Psoas muscle (tissue), 8 donors: ENCODE measurements around the gene CLCF1. TPM values are rescaled to one million over a fixed set of nuclear protein-coding genes. Genes with fewer than 3 reads are reported as not detected.

Experiments used
- ATAC-seq, 4 donors: fragments of 200-7000 bp; cut with Tn5 transposase; one replicate each; pipeline ENCODE4 v1.9.1; 2020; ENCODE audit warnings: moderate library complexity in 3 of 4, mild to moderate bottlenecking in 2 of 4
- DNase-seq, 2 donors: peaks; one replicate each; pipeline ENCODE4 v3.0.0-alpha.2; 2020
- H3K27ac ChIP-seq: fragments of 200-600 bp; one replicate; pipeline ENCODE4 v1.8.0; 2022
- H3K27me3 ChIP-seq, 3 donors: fragments of 200-600 bp in 1 of 3; one replicate each; pipeline versions ENCODE4 v1.6.1 to v1.8.0; 2013 to 2022; ENCODE audit warnings: low read length in 2 of 3, mild to moderate bottlenecking in 2 of 3, moderate library complexity in 1 of 3; ENCODE audit not compliant: insufficient read depth in 3 of 3
- H3K36me3 ChIP-seq, 2 donors: fragments of 200-600 bp in 1 of 2; one replicate each; pipeline versions ENCODE4 v1.6.1 to v1.8.0; 2013 to 2022; ENCODE audit warnings: low read depth in 1 of 2, mild to moderate bottlenecking in 1 of 2, moderate library complexity in 1 of 2; ENCODE audit not compliant: insufficient read depth in 1 of 2
- H3K4me1 ChIP-seq: fragments of 200-600 bp; one replicate; pipeline ENCODE4 v1.8.0; 2022
- H3K4me3 ChIP-seq: fragments of 200-600 bp; one replicate; pipeline ENCODE4 v1.8.0; 2022; ENCODE audit warnings: mild to moderate bottlenecking
- H3K9me3 ChIP-seq: fragments of 200-600 bp; one replicate; pipeline ENCODE4 v1.8.0; 2022
- WGBS, 3 donors: extraction: QIAGEN DNeasy Blood & Tissue Kit; methylation state at CpG; one replicate each; pipeline versions ENCODE4 v1.1.6 to v1.1.7; 2013; 5-methylcytosine and 5-hydroxymethylcytosine counted together
- intact Hi-C, 2 donors: fragments of 100-400 bp; cut with DNase I; formaldehyde crosslinking; loops; one replicate each; pipeline versions ENCODE4 v1.11.0 to v1.14.2; 2022
- polyA plus RNA-seq, 3 donors: library from polyadenylated mRNA; stranded (reverse); fragments of 200-250 nt; gene quantifications; one replicate each; pipeline ENCODE4 v1.2.3, GENCODE V29; 2013
- total RNA-seq, 4 donors: library from RNA; stranded (reverse); fragmentation: NEBNext Ultra II Directional in 2 of 4; extraction: Animal tissue kit (Norgen Biotek cat#: 25700) in 2 of 4; gene quantifications; one replicate each; pipeline versions ENCODE4 v1.2.1 to v1.2.4, GENCODE V29; 2021 to 2023
- TF ChIP-seq, protein P1 (sequence below): fragments of 200-600 bp; IDR thresholded peaks from one replicate; pipeline ENCODE4 v1.8.0; 2022; ENCODE audit warnings: antibody characterized with exemption
- donor health status: healthy with polysubstance abuse.
- donor health status: DM: no; HTN: no; CAD: no; lungs with moderate emphysema.
- donor health status: Bipolar disorder and iron deficiency.
- donor health status: healthy.
- donor health status: DM: yes; HTN: yes; CAD: no.
- donor health status: DM: no; HTN: no; CAD: no.
- donor health status: DM: no; HTN: no; CAD: no.
- donor health status: DM: yes; HTN: yes; CAD: no.

The CLCF1 gene
- total and polyA plus RNA-seq, 7 donors = 0.44 to 6.5 (median 0.69) TPM

DNA sequence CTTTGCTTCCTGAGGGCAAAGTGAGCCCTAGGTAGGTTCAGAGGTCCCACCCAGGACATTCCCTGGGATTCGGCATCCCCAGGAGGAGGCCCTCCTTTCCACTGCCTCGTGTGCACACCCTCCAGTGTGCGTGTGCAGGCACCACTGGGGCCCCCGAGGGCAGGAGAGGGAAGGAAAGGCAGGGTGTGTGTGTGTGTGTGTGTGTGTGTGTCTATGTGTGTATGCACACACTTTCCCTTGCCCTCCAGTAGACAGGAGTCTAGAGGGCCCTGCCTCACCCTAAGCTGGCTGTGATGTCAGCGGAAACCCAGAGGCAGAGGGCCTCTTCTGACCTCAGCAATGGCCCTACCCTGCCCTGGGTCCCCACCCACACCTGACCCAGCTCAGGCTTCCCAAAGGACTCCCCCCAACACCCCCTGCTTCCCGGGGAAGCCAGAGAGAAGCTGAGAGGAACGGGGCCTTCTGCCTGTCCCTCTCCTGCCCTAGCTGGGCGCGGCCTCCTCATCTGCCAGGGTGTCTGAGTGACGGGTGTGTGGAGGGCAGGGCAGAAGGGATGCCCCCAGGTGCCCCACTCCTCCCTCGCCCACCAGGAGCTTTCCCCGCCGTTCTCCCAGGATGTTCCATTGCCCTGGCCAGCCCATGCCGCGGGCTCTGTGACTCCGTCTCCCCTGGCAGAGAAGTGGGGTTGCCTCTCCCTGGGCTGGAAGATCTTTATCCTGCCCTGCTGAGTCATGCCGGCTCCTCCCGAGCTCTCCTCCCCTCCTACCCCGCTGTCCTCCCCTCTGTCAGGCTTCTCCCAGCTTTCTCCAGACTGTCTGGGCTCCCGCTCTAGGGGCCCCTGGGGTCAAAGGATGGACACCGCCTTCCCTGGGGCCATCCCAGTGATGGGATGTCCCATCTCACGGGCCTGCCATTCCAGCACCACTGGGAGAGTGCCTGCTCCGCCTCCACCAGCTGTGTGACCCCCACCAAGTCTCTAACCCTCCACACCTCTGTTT is 6.0 kb upstream of the CLCF1 start:
- no peak for ATAC-seq
- TF ChIP-seq, protein P1, sequence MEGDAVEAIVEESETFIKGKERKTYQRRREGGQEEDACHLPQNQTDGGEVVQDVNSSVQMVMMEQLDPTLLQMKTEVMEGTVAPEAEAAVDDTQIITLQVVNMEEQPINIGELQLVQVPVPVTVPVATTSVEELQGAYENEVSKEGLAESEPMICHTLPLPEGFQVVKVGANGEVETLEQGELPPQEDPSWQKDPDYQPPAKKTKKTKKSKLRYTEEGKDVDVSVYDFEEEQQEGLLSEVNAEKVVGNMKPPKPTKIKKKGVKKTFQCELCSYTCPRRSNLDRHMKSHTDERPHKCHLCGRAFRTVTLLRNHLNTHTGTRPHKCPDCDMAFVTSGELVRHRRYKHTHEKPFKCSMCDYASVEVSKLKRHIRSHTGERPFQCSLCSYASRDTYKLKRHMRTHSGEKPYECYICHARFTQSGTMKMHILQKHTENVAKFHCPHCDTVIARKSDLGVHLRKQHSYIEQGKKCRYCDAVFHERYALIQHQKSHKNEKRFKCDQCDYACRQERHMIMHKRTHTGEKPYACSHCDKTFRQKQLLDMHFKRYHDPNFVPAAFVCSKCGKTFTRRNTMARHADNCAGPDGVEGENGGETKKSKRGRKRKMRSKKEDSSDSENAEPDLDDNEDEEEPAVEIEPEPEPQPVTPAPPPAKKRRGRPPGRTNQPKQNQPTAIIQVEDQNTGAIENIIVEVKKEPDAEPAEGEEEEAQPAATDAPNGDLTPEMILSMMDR = no peak
- no peak overlapping the region for H3K4me3 ChIP-seq
- 73 to 80% (median 78%) methylated on average over 22 to 23 of the region's 23 CpGs for WGBS, 3 donors
- peaks cover 3% of the 10 kb centered on the region for H3K4me1 ChIP-seq
- no peak for DNase-seq
- peaks cover 0 to 17% (median 5%) of the 10 kb centered on the region in 3 donors for H3K27me3 ChIP-seq
- intact Hi-C loops = loop anchor here (5.0 to 10.0 kb wide), 2 partner anchors 115 to 117 kb away; partner anchors contain the start of gene GRK2 (in 1 of the 2)
- no peaks in the 10 kb centered on the region for H3K36me3 ChIP-seq
- H3K27ac ChIP-seq = no peak overlapping the region
- no peaks in the 10 kb centered on the region for H3K9me3 ChIP-seq

DNA sequence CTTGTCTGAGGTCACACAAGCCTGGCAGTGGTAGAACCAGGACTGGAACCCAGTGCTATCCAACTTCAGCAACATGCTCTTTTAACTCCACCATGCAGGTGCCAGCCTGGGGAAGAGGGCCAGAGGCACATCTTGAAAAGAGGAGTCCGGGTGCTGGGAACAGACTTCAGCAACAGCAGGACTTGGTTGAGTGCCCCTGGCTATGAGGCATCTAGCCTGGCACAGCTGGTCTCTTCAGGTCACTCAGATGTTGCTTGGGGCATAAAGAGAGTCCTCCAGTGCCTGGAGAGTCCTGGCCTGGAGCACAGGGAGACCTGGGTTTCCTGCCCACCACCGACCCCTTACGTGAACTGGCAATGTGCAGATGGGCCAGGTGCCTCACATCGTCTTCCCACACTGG is 5.1 kb upstream of the CLCF1 start:
- intact Hi-C loops = no loop called here
- Histone ChIP-seq H3K36me3 (no peaks in the 10 kb centered on the region), H3K27me3 (peaks cover 0 to 25% (median 5%) of the 10 kb centered on the region in 3 donors), H3K9me3 (no peaks in the 10 kb centered on the region), H3K4me3 (no peak overlapping the region), H3K4me1 (peaks cover 12% of the 10 kb centered on the region), H3K27ac (no peak overlapping the region)
- ATAC-seq (no peak), DNase-seq (no peak)
- 86 to 93% (median 88%) methylated on average over 4 of the region's 4 CpGs for WGBS, 3 donors
- TF ChIP-seq, protein P1 = no peak

DNA sequence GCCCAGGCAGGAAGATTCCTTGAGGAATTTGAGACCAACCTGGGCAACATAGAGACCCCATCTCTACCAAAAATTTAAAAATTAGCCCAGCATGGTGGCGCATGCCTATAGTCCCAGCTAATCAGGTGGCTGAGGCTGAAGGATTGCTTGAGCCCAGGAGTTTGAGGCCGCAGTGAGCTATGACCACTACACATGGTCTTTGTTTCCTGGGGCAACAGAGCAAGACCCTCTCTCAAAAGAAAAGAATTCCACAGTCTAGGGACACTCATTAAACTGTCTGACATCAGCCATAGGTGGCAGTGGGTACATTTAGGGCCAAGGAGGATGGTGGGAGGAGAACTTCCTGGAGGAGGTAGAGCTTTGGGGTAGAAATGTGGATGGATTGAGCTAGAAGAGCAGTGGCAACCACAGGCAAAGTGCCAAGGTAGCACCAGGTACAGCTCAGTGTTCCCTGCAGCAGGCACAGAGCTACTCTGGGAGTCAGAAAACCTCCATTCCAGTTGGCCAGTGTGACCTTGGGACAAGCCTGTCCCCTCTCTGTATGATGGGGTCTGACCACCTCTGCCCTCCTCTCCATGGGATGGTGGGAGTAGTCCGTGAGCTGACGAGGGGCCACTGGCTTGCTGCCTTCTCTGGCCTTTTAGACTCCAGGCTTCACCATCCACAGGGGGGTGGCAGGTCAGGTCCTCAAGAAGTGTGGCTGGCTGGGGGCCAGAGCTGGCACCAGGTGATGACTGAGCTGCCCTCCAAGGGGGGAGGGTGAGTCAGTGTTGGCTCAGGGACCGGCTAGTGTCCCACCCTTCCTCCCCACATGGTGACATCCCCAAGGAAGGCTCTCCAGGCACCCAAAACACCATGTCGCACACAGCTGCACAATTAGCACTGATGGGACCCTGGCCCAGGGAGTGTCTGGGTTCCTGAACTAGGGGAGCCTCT is 3.7 kb upstream of the CLCF1 start:
- 83 to 84% (median 84%) methylated on average over 6 of the region's 6 CpGs for WGBS, 3 donors
- Histone ChIP-seq H3K9me3 (no peaks in the 10 kb centered on the region), H3K27ac (no peak overlapping the region), H3K4me1 (peaks cover 13% of the 10 kb centered on the region), H3K4me3 (no peak overlapping the region), H3K36me3 (no peaks in the 10 kb centered on the region), H3K27me3 (peaks cover 0 to 30% (median 6%) of the 10 kb centered on the region in 3 donors)
- ATAC-seq (no peak), DNase-seq (no peak)
- intact Hi-C loops = no loop called here
- TF ChIP-seq, protein P1 = no peak

DNA sequence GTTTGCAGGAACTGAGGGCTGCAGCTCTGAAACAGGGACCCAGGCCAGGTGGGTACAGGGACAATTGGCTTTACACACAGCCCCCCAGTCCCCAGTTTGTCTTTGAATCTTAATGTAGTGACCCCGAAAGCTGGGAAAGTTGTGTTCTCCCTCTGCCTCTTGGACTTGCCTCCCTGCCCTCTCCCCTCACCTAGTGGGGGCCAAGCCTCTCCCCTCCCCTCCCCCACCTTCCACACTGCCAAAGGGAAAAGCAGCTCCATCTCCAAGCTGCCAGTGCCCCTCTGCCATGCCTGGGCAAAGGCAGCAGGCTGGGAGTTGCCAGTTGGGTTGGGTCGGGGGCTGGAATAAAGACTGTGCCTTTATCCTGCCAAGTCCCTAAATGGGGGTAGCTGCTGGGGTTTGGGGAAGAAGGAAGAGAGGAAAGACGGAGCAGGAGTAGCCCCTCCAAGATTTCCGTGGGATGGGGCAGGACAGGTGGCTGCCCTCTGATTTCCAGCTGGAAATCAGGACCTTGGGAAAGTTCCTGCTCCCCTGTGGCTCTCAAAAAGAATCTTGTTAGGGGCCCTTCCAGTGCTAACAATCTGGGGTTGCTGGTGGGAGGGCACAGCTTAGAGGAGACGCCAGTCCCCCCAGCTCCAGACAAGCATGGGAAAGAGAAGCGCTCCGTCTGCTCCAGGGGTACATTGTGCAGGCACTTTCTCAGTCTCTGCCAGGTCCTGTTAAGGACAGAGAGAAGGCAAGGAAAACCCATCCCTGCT is 2.8 kb upstream of the CLCF1 start:
- no peak overlapping the region for H3K4me3 ChIP-seq
- no peak for DNase-seq
- H3K9me3 ChIP-seq = no peaks in the 10 kb centered on the region
- intact Hi-C loops = no loop called here
- no peak for ATAC-seq
- no peaks in the 10 kb centered on the region for H3K36me3 ChIP-seq
- H3K27me3 ChIP-seq = peaks cover 0 to 32% (median 8%) of the 10 kb centered on the region in 3 donors
- no peak overlapping the region for H3K27ac ChIP-seq
- 55 to 62% (median 59%) methylated on average over 7 of the region's 7 CpGs for WGBS, 3 donors
- H3K4me1 ChIP-seq = peaks cover 16% of the 10 kb centered on the region
- TF ChIP-seq, protein P1 = no peak
